GM19328 (cell line): ENCODE measurements around the gene KLHL18.
"Not testable (repeated sequence)": the region's sequence is repeated elsewhere in the genome, so short reads cannot be mapped to it uniquely, and the experiment has no call there.

Experiments used
- ATAC-seq: cut with Tn5 transposase; IDR thresholded peaks from one replicate; pipeline ENCODE4 v1.9.1; 2021; ENCODE audit warnings: mild to moderate bottlenecking, moderate library complexity; ENCODE audit not compliant: unreplicated experiment

KLHL18 gene

DNA sequence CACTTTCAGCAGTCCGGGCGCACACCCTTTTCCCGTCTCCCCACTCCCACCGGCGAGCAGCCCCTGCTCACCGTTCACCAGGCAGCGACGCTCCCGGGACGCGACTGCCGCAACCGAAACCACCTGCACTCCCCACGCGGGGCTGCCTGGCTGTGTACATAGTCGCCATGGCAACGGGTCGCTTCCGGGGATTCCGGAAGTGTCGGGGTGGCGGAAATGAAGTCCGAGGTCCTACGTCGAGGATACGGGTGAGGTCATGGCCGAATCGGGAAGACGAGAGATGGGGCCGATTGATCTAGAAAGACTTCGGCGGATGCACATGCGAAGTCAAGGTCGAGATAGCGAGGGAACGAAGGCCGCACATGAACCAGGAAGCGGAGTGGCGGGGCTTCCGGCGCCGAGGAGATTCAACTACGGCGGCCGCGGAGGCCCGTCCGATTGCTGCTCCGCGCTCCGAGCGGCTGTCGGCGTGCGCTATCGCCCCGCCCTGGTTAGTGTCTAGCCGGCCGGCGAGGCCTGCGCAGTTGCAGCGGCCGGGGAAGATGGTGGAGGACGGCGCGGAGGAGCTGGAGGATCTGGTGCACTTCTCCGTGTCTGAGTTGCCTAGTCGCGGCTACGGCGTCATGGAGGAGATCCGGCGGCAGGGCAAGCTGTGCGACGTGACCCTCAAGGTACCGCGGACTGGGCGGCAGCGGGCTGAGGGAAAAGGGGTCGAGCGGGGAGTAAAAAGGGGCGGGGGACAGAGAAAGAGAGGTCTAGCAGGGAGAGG, at the start of gene KLHL18, which contains the start of gene KIF9:
Gene KLHL18 (plus strand): TSS at position 521 of the 769 bp plus-strand sequence. CDS start 22 bp downstream, at position 543.
Gene KIF9 (minus strand): TSS at position 376 of the 769 bp plus-strand sequence. CDS start 5,425 bp downstream, outside the sequence.
- ATAC-seq, result peak; percentile 77

DNA sequence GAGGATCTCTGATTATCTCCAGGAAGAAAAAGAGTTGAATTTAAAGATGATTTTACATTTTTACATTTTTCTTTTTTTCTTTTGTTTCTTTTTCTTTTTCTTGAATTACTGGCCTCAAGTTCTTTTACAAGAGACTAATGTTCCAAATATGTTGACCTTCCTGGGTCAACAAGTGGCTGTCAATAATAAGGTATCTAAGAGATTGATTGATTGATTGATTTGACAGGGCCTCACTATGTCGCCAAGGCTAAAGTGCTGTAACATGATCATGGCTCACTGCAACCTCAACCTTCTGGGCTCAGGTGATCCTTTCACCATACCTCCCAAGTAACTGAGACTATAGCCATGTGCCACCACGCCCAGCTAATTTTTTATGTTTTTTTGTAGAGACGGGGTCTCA, 44.7 kb upstream of the KLHL18 start:
- no peak for ATAC-seq

DNA sequence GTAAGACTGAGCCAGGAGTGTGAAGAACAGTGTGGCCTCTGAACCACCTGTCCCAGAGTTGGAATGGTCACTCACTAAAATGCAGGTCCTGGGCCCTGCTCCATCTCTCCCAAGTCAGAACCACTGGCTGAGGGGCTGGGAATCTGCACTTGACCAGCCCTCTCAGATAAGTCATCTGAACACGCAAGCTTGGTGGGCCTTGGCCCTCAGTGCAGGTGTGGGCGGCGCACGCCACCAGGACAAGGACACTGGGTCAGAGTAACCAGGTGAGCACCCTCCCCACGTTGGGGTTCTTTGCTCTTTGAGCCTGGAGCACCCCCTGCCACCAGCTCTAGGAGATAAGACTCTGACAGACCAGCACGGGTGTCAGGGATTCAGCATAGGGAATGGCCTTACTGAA, 42.8 kb upstream of the KLHL18 start:
- ATAC-seq, result no peak

DNA sequence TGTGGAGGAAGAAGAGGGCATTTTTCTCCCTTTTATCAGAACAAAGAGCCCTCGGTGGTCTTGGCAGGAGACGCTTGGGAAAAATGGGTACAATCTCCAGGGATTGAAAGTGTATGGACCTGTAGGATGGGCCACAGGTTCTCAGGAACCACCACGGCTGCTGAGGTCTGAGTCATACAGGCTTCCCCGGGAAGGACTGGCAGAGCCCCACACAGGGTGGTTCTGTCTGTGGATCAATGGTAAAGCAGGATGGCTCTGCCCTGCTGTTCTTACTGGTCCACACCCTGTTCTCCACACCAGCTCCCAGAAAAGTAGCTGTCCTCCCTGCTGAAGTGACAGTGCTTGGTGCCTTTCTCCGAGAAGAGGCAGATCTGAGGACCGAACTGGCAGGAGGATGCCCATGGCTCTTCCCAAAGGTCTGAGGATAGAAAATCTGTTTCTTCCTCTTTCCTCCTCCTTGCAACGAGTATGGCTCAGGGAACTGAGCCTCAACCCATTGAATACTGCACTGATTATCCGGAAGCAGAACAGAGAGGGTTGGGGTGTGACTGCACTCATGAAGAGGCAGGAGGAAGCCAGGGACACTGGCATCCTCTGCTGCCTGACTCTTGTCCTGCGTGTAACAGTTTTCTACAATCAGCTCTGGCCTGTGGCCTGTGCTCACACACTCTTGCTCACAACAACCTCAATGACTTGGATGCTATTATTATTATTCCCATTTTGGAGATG, 39.2 kb upstream of the KLHL18 start:
- no peak for ATAC-seq

DNA sequence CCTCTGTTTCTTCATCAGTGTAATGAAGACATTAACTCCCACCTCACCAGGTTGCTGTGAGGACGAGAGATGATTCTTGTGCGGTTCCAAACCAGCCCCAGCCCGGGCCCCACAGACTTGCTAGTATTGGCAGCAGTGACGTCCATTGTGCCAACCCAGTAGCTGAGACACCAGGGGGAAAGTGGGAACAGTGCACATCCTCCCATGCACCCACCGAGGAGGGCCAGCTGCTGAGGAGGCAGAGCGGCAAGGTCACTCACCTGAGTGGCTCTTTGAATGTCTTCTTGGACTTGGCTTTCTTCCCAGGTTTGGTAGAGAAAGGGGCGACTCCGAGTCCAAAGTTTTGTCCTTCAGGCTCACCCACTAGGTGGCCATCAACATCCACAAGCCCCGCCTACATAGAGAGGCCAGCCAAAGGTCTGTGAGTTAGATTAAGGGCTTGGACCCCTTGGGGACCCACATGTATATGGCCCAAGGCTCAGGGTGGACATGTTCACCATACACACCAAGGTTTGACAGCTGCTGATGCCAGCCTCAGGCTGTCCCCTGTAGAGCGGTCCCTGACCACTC, 38.1 kb upstream of the KLHL18 start:
- no peak for ATAC-seq

DNA sequence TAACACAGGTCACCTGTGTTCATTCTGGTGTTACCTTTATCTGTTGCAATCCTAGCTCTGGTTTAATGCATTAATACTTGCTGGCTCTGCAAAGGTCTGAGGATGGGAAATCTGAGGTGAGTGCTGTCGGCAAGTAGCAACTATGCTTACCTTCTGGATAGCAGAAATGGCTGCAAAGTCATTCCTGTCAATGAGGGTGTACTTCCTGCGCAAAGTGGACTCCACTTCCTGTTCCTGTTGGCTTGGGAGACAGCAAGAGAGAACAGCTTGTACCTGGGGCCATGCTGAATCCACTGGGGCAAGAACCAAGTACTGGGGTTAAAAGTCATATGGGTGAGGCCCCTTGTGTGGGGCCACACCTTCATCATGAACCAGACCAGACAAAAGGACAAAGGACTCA, 37.5 kb upstream of the KLHL18 start:
- no peak for ATAC-seq

DNA sequence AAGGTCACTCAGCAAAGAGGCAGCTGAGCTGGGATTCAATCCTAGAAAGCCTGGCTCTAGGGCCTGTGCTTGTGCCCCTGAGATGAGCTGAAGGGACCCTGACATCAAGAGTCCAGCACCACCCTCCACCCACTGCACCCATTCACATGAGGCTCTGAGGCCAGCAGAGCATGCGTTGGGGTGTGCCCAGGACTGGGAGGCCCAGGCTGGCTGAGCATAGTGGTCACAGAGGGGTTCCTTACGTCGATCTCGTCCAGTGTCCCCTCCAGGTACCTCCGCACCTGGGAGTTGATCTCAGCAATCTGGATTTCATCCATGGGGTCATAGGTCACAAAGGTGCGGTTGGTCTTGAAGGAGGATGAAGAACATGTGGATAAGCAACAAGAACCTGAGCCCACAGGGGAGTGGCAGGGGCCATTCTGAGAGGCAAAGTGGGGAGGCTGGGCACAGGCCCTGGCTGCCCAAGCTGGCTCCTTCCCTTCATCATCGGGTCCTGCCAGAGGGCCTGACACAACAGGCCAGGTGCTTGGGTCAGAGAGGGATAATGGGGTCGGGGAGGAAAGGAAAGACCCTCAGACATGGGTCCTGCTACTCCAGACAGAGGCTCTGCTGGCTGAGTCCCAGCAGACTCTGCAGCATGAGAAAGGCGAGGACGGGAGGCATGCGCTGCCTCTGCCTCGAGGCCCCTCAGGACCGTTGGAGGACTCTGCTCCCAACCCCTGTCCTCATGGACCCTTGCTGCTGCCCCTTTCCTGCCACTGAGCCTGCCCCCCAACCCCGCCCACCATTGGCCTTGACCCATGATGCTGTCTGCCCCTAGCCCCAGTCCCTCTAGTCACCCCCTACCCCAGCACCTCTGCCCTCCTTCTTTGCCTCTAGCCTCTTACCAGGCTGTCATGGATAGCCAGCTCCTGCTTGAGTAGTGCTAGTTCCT, 35.3 kb upstream of the KLHL18 start:
- ATAC-seq, result no peak

DNA sequence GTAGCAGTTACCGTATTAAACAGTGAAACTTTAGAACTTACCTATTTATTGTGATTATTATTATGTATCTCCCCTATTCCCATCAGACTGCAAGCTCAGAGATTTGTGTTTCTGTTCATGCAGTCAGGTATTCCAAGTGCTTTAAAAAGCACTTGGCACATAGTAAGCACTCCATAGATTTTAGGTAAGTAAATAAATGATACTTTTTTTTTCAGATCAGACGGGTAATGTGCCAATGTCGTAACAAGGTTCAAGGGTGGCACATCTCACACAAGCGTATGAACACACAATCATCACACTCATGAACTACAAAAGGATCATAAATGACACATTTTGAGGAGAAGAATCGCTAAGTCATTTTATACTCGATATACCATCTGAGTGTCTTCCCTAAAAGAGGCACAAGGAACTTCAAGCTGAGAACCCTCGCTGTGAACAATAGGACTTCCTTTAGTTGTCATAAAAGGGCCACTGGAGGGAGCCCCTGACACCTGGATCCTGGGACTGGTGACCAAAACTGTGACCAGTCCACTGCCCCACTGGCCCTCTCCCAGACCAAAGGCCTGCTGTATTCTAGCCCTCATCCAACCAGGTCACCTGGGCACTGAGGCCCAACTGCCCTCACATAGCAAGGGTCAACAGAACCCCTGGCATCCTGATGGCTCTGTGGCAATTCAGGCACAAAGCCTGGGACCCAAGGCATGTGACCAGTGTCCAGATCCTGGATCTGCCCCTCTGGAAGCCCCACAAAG, 32.3 kb upstream of the KLHL18 start:
- no peak for ATAC-seq

DNA sequence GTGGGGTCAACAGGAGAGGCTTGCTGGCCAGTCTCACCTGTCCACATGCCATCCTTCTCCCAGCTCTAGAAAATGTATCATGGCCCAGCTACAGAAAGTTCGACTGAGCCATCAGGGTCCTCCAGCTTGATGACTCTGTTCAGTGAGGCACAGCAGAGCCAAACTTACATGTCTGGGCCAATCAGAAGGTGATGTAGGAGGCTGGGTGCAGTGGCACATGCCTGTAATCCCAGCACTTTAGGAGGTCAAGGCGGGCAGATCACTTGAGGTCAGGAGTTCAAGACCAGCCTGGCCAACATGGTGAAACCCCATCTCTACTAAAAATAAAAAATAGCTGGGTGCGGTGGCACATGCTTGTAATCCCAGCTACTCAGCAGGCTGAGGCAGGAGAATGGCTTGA, 31.7 kb upstream of the KLHL18 start:
- not testable (repeated sequence) for ATAC-seq

DNA sequence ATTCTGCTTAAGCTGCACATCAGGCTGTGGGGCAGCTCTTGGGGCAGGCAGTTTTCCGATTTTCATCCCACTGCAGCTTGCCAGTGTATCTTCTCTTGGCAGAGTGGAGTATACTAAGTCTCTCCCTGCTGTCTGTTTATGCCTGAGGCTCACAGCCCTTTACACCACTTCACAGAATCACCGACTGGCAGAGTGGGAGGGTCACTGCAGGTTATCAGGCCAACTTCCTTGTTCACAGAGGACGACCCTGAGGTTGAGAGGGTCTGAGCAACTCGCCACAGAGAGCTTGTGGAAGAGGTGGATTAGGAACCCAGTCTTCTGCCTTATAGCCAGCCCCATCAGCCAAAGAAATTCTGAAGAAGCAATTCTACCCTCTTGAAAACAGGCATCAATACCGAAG, 31.1 kb upstream of the KLHL18 start:
- ATAC-seq, result no peak

DNA sequence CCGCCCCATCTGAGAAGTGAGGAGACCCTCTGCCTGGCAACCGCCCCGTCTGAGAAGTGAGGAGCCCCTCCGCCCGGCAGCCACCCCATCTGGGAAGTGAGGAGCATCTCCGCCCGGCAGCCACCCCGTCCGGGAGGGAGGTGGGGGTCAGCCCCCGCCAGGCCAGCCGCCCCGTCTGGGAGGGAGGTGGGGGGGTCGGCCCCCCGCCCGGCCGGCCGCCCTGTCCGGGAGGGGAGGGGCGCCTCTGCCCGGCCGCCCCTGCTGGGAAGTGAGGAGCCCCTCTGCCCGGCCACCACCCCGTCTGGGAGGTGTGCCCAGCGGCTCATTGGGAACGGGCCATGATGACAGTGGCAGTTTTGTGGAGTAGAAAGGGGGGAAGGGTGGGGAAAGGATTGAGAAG, 26.4 kb upstream of the KLHL18 start:
- not testable (repeated sequence) for ATAC-seq

DNA sequence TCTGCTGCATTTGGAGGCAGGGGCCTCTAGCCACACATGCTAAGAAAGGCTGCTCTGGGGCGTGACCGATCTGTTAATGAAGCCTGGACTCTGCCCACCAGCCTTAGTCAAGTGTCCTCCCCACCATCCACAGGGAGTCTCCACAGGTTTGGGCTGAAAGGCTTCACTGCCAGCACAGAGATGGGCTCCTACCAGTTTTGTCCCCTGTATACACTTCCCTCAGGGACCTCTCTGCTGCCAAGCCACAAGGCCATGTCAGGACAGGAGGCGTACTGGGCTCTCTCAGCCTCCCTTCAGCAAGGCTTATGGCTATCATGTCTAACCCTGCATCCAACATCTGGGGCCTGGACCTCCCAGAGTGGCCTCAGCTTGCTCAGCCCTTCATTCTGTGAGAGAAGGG, 23.6 kb upstream of the KLHL18 start:
- no peak for ATAC-seq

DNA sequence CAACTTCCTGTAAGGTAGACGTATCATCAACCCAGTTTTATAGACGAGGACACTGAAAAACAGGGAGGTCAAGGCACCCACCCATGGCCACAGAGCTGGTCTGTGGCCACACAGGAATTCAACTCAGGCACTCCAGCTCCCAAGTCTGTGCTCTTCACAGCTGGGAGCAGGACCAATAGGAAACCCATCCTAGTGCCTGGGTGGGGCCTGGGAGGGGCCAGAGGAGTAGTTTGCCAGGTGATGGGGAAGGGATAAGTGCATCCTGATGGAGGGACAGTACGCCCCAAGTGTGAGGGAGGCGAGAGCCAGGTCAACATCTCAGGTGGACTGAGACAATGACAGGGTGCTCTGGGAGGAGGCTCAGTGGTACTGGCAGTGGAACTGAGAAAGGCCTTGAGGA, 22.1 kb upstream of the KLHL18 start:
- ATAC-seq, result no peak

DNA sequence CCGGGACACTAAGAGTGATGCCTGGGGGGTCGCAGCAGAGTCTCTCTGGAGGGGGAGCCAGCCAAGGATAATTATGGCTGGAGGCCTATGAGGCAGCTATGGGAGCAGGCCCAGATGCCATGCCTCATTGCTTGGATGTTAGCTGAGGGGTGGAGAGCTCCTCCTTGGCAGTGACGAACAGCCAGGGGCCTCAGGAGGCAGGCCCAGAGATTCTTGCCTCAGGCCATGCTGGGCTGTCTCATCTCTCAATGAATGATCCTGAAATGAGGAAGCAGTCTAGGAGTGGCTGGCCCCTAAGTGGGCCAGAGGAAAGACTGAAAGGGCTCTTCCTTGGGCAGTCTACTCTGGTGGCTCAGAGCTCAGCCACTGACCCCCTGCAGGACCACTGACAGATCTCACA, 21.4 kb upstream of the KLHL18 start:
- ATAC-seq, result no peak

DNA sequence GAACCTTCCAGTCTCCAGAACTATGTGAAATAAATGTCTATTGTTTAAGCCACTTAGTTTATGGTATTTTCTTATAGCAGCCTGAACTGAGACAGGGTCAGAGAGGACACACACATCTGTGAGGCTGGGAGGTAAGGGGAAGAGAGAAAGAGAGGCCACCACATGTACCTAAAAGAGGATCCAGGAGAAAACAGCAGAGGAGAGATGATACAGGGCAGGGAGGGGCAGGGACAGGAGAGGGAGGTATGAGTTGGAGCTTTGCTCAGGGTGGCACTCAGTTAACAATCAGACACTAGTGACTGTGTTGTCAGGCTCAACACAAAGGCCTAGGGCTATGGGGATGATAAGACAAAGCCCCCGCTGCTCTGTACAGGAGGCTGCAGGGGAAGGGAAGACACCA, 17.7 kb upstream of the KLHL18 start:
- ATAC-seq, result no peak

DNA sequence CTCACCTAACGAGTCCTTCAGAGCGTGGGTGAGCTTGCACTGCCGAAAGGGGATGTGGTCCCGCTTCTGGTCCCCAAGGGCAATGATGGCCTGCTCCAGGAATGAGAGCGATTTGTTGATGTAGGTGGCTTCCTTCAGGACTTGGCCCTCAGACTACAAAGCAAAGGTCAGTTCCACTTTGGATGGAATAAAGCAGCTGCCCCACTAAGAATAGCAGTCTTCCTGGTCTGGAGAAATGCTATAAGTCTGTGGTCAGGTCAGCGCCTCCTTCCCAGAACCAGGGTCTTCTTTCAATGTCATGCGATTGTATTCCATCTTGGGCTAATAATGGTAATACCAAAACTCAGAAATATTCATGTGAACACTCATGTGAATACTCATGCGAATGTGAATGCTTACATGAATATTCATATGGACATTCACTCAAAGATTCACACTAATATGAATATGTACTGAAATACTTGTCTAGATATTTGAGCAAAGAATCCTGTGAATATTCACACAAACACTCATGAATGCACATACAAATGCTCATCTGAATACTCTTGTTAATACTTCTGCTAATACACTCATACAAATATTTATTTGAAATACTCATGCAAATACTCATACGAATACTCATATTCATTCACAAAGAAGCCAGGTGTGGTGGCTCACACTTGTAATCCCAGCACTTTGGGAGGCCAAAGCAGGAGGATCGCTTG, 16.9 kb upstream of the KLHL18 start:
- ATAC-seq, result no peak

DNA sequence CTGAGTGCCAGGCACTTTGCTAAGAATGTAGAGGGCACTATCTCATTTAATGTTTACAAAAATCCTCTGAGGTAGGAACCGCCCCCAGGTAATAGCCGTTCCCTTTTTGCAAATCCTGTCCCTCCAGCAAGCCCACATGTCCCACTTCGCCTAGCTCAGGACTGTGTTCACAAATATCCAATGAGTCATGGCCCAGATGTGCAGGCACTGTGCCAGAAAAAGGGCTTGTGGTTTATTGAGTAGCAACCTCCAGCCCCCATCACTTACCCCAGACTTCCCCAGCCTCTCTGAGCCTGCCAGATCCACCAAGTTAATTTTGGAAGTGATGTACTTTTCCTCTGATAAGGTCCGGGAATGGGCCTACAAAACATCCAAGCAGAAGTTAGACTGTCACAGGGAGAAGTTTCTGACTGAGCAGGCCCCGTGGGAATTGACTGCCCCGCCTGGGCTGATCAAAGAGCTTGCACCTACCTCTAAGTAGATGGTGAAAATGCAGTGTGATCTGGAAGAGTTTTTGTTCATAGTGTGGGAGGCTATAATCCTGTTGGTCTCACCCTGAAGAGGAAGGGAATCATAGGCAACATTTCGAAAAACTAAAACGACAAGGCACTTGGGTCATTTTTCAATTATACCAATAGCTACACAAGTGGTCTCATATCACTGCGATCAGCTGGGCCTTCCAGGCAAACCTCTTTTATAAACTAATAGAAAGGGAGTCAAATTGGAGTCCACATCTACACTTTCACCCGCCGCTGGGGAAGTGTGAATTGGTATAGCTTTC, 15.8 kb upstream of the KLHL18 start:
- ATAC-seq, result no peak

DNA sequence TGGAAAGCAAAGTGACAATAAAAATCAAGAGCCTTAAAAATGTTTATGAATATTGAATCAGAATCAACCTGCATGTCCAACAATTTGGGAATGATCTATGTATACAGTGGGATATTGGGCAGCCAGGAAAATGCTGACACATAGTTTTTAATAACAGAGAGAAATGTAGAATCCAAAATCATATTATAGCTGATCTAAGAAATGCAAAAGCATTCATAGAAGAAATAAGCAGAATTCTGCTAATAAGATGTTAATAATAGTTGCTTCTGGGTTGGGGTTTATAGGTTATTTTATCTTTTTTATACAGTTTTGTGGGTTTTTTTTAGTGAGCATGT, 15.3 kb upstream of the KLHL18 start:
- ATAC-seq, result no peak

DNA sequence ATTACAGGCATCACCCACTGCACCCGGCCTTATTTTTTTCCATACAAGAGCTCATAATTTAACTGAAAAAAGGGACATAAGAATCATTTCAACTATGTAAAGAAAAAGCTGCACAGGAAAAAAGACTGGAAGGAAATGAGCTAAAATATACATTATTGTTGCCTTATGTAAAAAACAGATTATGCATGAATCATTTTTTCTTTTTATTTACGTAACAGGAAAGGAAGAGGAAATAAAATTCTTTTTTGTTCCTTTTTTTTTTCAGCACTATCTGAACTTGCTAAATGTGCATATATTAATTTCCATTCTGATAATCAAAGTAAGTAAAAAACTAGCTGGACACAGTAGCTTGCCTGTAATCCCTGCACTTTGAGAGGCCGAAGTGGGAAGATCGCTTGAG, 12.2 kb upstream of the KLHL18 start:
- no peak for ATAC-seq
